CMK (cell line): ENCODE data around the gene DDX52.
"Not testable (repeated sequence)": the region's sequence is repeated elsewhere in the genome, so short reads cannot be mapped to it uniquely, and the experiment has no call there.

Experiments
- DNase-seq: peaks from one replicate; pipeline ENCODE4 v3.0.0-alpha.2; 2010; ENCODE audit warnings: low read depth

Gene DDX52

GRCh38 chr17:37650419-37651003, 7.3 kb upstream of the DDX52 start:
- DNase-seq: no peak

DNA sequence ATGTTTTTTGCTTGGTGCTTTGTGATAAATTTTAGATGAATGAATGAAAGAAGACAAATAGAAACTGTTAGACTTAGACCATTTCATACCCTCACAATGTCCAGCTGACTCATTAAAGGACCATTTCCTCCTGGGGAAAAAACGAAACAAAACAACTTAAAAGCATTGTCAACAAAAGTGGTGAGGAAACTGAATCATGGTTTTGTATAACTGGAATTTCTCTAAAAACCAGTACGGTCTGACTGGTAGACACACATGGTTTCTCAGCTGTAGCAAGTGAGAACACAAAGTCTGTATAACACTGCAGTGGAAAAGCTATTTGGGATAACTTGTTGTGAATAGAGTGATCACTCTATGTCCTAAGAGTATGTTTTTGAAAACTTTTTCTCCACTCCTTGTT, 5.3 kb upstream of the DDX52 start:
- no peak for DNase-seq

DNA sequence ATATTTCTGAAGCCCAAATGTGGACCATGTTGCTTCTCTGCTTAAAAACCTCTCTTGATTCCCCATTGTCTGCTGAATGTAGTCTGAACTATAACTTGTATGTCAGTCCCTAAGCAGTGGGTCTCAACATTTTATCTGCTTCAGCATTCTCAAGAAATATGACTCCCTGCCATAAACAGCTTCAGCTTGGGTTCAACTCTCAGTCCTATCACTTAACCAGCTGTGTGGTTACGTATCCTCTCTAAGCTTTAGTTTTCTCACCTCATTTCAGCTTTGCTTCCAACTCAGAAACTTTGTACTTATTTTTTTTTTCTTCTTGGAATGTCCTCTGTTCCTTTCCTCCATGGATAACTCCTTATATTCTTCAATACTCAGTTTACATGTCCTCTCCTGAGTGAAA, 4.6 kb upstream of the DDX52 start:
- no peak for DNase-seq

GRCh38 chr17:37643869-37644268, 623 bp upstream of the DDX52 start:
- DNase-seq: no peak

DNA sequence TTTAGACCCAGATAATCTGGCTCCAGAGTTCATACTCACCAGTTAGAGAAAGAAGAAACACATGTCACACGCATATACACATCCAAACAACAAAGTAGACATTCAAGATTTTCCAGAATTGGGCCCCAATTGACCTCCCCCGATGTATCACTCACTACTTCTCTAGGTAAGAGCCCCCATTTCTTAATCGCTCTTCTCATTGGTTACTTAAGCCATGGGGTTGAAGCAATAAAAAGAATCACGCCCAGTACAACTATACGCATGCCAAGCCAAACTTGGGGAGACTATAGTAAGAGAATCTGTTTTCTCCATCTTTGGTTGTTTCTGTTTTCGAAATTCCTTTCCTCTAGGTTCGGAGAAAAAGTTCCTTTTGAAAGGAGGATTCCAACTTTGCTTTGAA, 565 bp downstream of the DDX52 start:
- no peak for DNase-seq

- DNase-seq: no peak
Observed at GRCh38 chr17:37640015-37640414, 3.2 kb downstream of the DDX52 start.

GRCh38 chr17:37637956-37638355, 5.3 kb downstream of the DDX52 start:
- no peak for DNase-seq

GRCh38 chr17:37616430-37616829, 26.8 kb downstream of the DDX52 start:
- not testable (repeated sequence) for DNase-seq

- no peak for DNase-seq
Observed at GRCh38 chr17:37614823-37615222, 28.4 kb downstream of the DDX52 start.

GRCh38 chr17:37614391-37614790, 28.9 kb downstream of the DDX52 start:
- DNase-seq: no peak

DNA sequence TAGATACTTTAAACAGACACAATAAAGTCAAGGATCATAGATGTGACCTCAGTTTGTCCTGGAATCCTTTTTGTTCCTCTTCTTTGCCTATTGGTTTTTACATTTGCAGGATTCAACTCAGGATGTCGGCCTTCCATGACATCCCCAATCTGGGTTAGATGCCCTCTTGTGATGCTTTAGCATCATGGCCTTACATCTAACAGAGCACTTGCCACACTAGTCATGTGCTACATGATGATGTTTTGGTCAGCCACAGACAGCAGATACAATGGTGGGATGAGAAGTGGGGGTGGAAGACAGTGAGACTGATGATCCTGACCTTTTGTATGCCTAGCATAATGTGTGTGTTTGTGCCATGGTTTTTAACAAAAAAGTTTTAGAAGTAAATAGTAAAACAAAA, 32.3 kb downstream of the DDX52 start:
- no peak for DNase-seq

DNA sequence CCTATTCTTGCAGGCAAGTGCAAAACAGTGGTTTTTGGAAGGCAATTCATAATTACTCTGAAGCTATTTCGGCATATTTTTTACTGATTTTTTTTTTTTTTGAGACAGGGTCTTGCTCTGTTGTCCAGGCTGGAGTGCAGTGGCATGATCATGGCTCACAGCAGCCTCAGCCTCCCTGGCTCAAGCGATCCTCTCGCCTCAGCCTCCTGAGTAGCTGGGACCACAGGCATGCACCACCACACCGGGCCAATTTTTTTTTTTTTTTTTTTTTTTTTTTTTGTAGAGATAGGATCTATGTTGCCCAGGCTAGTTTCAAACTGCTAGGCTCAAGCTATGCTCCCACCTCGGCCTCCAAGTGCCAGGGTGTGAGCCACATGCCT, 33.2 kb downstream of the DDX52 start:
- not testable (repeated sequence) for DNase-seq

DNA sequence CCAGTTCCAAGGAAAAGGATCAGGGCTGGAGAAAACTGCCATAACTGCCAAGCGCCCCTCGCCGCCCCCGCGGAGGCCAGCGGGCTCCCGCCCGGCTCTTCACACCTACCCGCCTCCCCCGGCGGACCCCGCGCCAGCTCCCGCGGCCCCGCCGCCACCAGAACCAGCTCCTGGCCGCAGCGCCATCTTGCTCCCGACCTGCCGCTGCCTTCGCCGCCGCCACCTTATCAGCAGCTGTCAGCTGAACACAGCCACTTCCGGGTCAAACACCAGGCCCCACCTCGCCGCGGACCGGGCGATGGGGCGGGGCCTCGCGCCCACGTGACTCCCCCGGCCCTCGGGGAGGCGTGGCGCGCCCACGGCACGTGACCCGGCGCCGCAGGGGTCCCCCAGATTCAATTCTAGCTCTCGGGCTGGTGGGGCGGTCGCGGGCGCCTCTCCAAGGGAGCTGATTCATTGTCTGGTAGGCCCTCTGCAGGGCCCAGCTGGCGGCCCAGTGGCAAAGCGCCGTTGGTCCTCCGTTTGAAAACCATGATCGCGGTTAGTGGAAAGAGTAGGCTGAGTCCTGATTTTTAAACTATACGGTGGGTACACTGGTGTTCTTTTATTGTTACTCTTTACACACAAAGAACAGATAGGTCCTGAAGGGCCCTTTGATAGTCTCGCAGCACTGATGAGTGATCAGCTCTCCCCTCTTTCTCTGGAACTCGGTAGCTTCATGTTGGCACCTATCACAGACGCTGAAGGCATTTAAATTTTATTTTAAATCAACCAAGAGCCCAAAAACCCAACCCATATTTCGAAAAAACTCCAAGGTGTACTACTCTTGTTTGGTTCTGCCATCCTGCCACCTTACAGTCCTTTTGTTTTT, 33.8 kb downstream of the DDX52 start, which contains the start of gene SYNRG:
TSS of gene SYNRG (minus strand) at position 249 of the 871 bp plus-strand sequence. CDS start at position 186, 63 bp downstream.
- DNase-seq: peak; percentile 92

DNA sequence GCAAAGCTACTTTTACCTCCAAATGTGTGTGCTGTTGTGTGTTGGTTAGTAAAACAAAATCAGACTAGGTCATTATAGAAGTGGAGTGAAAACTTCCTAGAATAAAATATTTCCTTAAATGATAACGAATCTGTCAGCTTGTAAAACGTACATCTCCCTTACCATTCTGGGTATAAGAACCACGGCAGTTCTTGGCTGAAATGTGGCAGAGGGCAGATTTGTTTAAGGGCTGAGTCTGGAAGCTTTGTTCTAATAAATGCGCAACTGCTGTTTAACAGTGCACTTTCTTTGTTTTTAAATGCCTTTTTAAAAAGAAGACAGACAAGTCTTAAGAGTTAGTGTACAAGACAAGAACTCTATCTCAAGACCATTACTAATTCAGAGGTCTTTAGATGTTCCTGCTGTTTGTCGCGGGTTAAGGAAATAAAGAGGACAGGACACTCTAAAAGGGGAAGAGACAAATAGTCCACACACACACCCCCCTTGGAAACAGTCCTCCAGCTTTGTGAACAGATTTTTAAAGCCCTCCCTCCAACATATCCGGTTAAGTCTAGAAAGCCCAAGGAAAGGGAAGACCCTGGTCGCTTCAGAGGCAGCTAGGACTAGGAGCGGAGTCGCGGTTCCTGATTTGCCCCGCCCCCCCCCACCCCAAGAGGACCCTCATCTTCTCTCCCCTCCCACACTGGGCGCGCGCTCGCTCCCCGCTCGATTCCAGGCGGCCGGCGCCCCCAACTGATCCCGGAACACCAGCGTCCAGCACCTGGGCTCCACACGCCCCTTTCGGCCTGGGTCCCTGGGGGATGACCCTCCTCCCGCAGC, 34.7 kb downstream of the DDX52 start:
- peak; percentile 41 for DNase-seq

DNA sequence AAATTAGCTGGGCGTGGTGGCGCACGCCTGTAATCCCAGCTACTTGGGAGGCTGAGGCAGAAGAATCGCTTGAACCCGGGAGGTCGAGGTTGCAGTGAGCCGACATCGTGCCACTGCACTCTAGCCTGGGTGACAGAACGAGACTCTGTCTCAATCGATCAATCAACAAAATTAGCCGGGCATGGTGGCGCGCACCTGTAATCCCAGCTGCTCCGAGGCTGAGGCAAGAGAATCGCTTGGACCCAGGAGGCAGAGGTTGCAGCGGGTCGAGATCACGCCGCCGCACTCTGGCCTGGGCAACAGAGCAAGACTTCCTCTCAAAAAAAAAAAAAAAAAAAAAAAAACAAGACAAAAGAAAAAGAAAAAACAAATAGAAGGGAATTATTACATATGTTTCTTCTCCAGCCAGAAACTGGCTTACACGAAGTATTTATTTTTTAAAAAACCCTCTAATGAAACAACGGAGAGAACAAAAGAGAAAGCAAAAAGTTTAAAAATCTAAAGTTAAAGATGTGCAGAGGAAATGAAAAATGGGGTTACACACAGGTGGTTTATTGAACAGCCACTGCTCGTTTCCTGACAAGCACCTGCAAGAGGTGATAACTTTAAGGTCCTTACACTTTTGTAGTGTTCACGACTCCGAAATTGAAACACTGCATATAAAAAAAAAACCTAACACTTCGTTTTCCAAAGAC, 35.5 kb downstream of the DDX52 start:
- no peak for DNase-seq

DNA sequence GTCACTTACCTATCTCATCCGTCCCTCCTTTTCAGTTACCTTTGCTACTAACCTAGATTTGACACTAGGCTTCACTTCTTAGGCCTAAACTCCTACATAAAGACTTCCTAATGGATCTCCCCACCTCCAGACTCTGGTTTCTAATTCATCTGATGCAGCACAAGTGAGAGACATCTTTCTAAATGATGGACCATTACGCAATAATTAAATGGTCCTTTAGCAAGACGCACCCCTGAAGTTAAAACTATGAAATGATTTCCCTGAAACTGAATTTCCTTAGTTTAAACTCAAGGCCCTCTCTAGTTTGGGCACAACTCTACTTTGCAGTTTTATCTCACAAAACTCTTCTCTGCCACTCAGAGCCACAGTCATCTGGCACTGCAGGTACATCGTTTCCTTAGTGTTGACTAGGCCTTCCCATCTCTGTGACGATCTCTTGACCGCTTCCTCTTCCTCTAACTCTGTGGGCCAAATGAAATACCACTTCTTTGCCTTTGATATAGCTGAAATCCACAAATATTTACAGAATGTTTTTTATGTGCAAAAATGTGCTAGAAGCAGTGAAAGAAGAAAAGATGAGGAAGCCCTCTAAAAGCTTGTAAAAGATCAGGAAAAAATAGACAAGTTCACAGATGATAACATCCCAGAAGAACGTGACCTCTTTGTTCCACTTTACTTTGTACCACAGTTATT, 37.3 kb downstream of the DDX52 start:
- peak; percentile 5 for DNase-seq

DNA sequence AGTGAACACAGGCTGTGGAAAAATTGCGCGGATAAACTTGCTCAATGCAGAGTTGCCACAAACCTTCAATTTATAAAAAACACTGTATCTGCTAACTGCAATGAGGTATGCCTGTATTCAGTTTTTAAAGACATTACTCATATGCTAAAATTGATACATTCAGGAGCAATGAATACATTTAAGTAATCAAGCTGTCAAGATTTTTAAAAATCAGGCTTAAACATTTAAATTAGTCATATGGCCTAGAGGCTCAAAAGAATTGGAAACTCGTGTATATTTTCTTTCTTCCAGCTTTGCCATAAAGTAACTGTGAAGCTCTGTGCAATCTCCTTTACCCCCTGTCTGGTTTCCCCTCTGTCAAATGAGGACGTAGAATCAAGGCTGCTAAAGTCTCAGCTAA, 38.2 kb downstream of the DDX52 start:
- DNase-seq: no peak

DNA sequence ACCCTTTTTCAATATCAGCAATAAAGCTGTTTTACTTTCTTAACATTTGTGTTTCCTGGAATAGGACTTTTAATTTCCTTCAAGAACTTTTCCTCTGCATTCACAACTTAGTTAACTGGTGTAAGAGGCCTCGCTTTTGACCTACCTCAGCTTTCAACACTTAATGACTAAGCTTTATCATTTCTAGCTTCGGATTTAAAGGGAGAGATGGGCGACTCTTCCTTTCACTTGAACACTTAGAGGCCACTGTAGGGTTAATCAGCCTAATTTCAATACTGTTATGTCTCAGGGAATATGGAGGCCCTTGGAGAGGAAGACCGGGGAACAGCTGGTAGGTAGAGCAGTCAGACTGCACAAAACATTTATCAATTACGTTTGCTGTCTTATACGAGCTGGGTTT, 38.7 kb downstream of the DDX52 start:
- no peak for DNase-seq

GRCh38 chr17:37598145-37598544, 45.1 kb downstream of the DDX52 start:
- no peak for DNase-seq

- DNase-seq: no peak
Observed at GRCh38 chr17:37592291-37592690, 51.0 kb downstream of the DDX52 start.

GRCh38 chr17:37585066-37585465, 58.2 kb downstream of the DDX52 start:
- no peak for DNase-seq

DNA sequence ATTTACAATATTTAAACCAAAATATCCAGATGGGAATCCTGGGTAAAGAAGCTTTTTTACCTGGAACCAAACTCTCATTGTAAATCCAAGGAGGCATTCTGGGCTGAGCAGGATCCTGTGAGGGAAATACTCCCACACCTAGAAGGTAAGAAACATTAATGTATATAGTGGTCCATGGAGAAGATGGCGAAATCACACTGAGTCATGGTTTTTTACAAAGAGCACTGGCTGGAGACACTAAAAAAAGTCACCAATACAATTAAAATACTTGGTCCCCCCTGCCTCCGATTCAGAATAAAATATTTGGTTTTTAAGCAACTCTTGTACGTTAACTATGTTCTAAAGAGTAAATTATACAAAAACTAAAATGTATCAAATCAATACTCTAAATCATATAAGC, 67.0 kb downstream of the DDX52 start:
- DNase-seq: no peak
